Measurements from ENCODE around the gene SLC2A6. TPM values are rescaled to one million over a fixed set of nuclear protein-coding genes. Genes with fewer than 3 reads are reported as not detected.

The SLC2A6 gene
- polyA plus RNA-seq, 1 of the 3 experiments (the other 2 are of a cell fraction), result 5.2 TPM

- Histone ChIP-seq H3K79me2 (ENCODE audit: insufficient read depth) (no peaks in the 10 kb centered on the region), H4K20me1 (ENCODE audit: insufficient read depth) (no peaks in the 10 kb centered on the region), H3K36me3 (replicated peaks in 1 of 2; ENCODE audit: control insufficient read depth in 1 of 2, insufficient read depth in 2 of 2, low read length in 1 of 2) (no peaks in the 10 kb centered on the region), H3K4me1 (ENCODE audit: control insufficient read depth in 1 of 2, insufficient read depth in 2 of 2, low read depth in 1 of 2, low read length in 1 of 2) (peaks cover 0 to 80% of the 10 kb centered on the region in 2 experiments; a peak in 1 of 4 replicates), H3K27ac (ENCODE audit: low read depth in 2 of 2, low read length in 1 of 2) (no peak overlapping the region), H3K27me3 (ENCODE audit: insufficient read depth) (no peaks in the 10 kb centered on the region), H3K9ac (no peak overlapping the region), H3K9me3 (no peaks in the 10 kb centered on the region), H3K4me2 (no peak overlapping the region), H3K4me3 (ENCODE audit: low read depth in 2 of 2, low read length in 1 of 2) (no peak overlapping the region), H3F3A (replicated peaks; ENCODE audit: insufficient read depth) (no peaks in the 10 kb centered on the region), H2AFZ (ENCODE audit: low read depth) (no peak overlapping the region), H3K9me2 (no peaks in the 10 kb centered on the region)
- 48% methylated on average over 7 of the region's 7 CpGs for WGBS (ENCODE audit: low lambda C conversion rate)
- TF ChIP-seq ELF1 (IDR thresholded peaks at IDR 0.05), result no peak
- TF ChIP-seq RAD21 (IDR thresholded peaks at IDR 0.05; ENCODE audit: low read length), result no peak
- no peak for TF ChIP-seq FOSL2 (IDR thresholded peaks at IDR 0.05; ENCODE audit: borderline replicate concordance, low read depth)
- TF ChIP-seq SIN3A (IDR thresholded peaks at IDR 0.05; ENCODE audit: borderline replicate concordance, low read depth, low read length), result no peak
- TF ChIP-seq USF1 (IDR thresholded peaks at IDR 0.05; ENCODE audit: borderline replicate concordance, low read depth), result no peak
- TF ChIP-seq YY1 (IDR thresholded peaks at IDR 0.05; ENCODE audit: low read depth), result no peak
- no peak for TF ChIP-seq MEF2A (IDR thresholded peaks at IDR 0.05; ENCODE audit: borderline replicate concordance, low read depth)
- POLR2A ChIA-PET, result no interaction called here
- no peak for DNase-seq
- CTCF ChIA-PET, result no interaction called here
Measured at GRCh38 chr9:133519693-133520092, 40.8 kb upstream of the SLC2A6 start.

- Histone ChIP-seq H3K36me3 (replicated peaks in 1 of 2; ENCODE audit: control insufficient read depth in 1 of 2, insufficient read depth in 2 of 2, low read length in 1 of 2) (no peaks in the 10 kb centered on the region), H3K9ac (no peak overlapping the region), H3K27ac (ENCODE audit: low read depth in 2 of 2, low read length in 1 of 2) (no peak overlapping the region; a peak in 1 of 4 replicates), H2AFZ (ENCODE audit: low read depth) (no peak overlapping the region), H3K79me2 (ENCODE audit: insufficient read depth) (no peaks in the 10 kb centered on the region), H3K9me2 (no peaks in the 10 kb centered on the region), H3K27me3 (ENCODE audit: insufficient read depth) (no peaks in the 10 kb centered on the region), H3K4me1 (ENCODE audit: control insufficient read depth in 1 of 2, insufficient read depth in 2 of 2, low read depth in 1 of 2, low read length in 1 of 2) (peaks cover 0 to 79% of the 10 kb centered on the region in 2 experiments; a peak in 1 of 4 replicates), H3F3A (replicated peaks; ENCODE audit: insufficient read depth) (no peaks in the 10 kb centered on the region), H3K4me3 (ENCODE audit: low read depth in 2 of 2, low read length in 1 of 2) (no peak overlapping the region), H3K4me2 (no peak overlapping the region), H3K9me3 (no peaks in the 10 kb centered on the region), H4K20me1 (ENCODE audit: insufficient read depth) (no peaks in the 10 kb centered on the region)
- 65% methylated on average over 16 of the region's 27 CpGs for WGBS (ENCODE audit: low lambda C conversion rate)
- ChIA-PET CTCF (interaction anchor here (1.0 to 1.2 kb wide), 2 partner anchors 14 to 41 kb away, joined by 3 to 4 read pairs; no protein-coding TSS in a partner anchor), POLR2A (no interaction called here)
- DNase-seq, result no peak
- TF ChIP-seq CTCF (IDR thresholded peaks at IDR 0.05), result no peak
- TF ChIP-seq MXI1 (IDR thresholded peaks at IDR 0.05; ENCODE audit: low read depth, low read length), result no peak
- TF ChIP-seq ZBTB33 (IDR thresholded peaks at IDR 0.05; ENCODE audit: borderline replicate concordance, low read depth), result no peak
- TF ChIP-seq RAD21 (IDR thresholded peaks at IDR 0.05; ENCODE audit: low read length), result no peak
- no peak for TF ChIP-seq SIN3A (IDR thresholded peaks at IDR 0.05; ENCODE audit: borderline replicate concordance, low read depth, low read length)
- TF ChIP-seq FOXJ3 (CRISPR knock-in tag; IDR thresholded peaks at IDR 0.05), result no peak
- TF ChIP-seq YY1 (IDR thresholded peaks at IDR 0.05; ENCODE audit: low read depth), result no peak
- TF ChIP-seq TAF1 (IDR thresholded peaks at IDR 0.05; ENCODE audit: borderline replicate concordance, low read depth, low read length), result no peak
- no peak for TF ChIP-seq POLR2AphosphoS5 (IDR thresholded peaks at IDR 0.05; ENCODE audit: low read depth, low read length)
- TF ChIP-seq USF2 (IDR thresholded peaks at IDR 0.05; ENCODE audit: borderline replicate concordance, low read depth, low read length), result no peak
- TF ChIP-seq MAX (IDR thresholded peaks at IDR 0.05; ENCODE audit: low read depth), result no peak
- no peak for TF ChIP-seq TEAD4 (IDR thresholded peaks at IDR 0.05; ENCODE audit: borderline replicate concordance, insufficient read depth)
- no peak for TF ChIP-seq NRF1 (IDR thresholded peaks at IDR 0.05; ENCODE audit: low read depth, low read length)
Measured at GRCh38 chr9:133518706-133519449, 40.0 kb upstream of the SLC2A6 start.

Data from SK-N-SH (cell line).